Mucosa of descending colon (tissue), 3 donors: Measurements from ENCODE around the gene HOXC9. TPM values are rescaled to one million over a fixed set of nuclear protein-coding genes. Genes with fewer than 3 reads are reported as not detected.

ENCODE experiments used
- ATAC-seq: fragments of 200-7000 bp; cut with Tn5 transposase; one replicate; pipeline ENCODE4 v1.9.1; 2020; ENCODE audit warnings: mild to moderate bottlenecking, moderate library complexity
- DNase-seq, 3 donors: peaks; one replicate each; pipeline ENCODE4 v3.0.0-alpha.2; 2020
- H3K36me3 ChIP-seq: fragments of 200-600 bp; one replicate; pipeline ENCODE4 v1.8.0; 2021; ENCODE audit warnings: low read depth, mild to moderate bottlenecking
- H3K4me1 ChIP-seq: fragments of 200-600 bp; one replicate; pipeline ENCODE4 v1.8.0; 2021; ENCODE audit warnings: low read depth, mild to moderate bottlenecking
- H3K4me3 ChIP-seq: fragments of 200-600 bp; one replicate; pipeline ENCODE4 v1.8.0; 2021; ENCODE audit warnings: mild to moderate bottlenecking
- H3K9me3 ChIP-seq: fragments of 200-600 bp; one replicate; pipeline ENCODE4 v1.8.0; 2021; ENCODE audit warnings: mild to moderate bottlenecking
- intact Hi-C, 2 donors: fragments of 100-400 bp; cut with DNase I in 1 of 2; cut with micrococcal nuclease in 1 of 2; formaldehyde crosslinking; loops; one replicate each; pipeline versions ENCODE4 v1.11.0 to v1.11.1; 2022; cut with DNase I, micrococcal nuclease
- total RNA-seq, 3 donors: library from RNA; stranded (reverse); fragmentation: NEBNext Ultra II Directional in 2 of 3; extraction: Animal tissue kit (Norgen Biotek cat#: 25700) in 2 of 3; gene quantifications; one replicate each; pipeline versions ENCODE4 v1.2.1 to v1.2.4, GENCODE V29; 2021 to 2023
- TF ChIP-seq, protein P1 (sequence below): fragments of 200-600 bp; IDR thresholded peaks from one replicate; pipeline ENCODE4 v1.8.0; 2022; ENCODE audit warnings: antibody characterized with exemption, mild to moderate bottlenecking
- donor health status: DM: no; HTN: no; CAD: no; lungs with moderate emphysema.
- donor health status: DM: no; HTN: no; CAD: no.
- donor health status: DM: no; HTN: yes; CAD: no.

HOXC9 gene
- total RNA-seq, 3 donors from 2014 or later: not detected

- H3K9me3 ChIP-seq: no peaks in the 10 kb centered on the region
- intact Hi-C loops: no loop called here
- H3K36me3 ChIP-seq: no peaks in the 10 kb centered on the region
- H3K4me1 ChIP-seq: peaks cover 11% of the 10 kb centered on the region
- no peak for ATAC-seq
- no peak for DNase-seq
- H3K4me3 ChIP-seq: no peak overlapping the region
- TF ChIP-seq, protein P1, sequence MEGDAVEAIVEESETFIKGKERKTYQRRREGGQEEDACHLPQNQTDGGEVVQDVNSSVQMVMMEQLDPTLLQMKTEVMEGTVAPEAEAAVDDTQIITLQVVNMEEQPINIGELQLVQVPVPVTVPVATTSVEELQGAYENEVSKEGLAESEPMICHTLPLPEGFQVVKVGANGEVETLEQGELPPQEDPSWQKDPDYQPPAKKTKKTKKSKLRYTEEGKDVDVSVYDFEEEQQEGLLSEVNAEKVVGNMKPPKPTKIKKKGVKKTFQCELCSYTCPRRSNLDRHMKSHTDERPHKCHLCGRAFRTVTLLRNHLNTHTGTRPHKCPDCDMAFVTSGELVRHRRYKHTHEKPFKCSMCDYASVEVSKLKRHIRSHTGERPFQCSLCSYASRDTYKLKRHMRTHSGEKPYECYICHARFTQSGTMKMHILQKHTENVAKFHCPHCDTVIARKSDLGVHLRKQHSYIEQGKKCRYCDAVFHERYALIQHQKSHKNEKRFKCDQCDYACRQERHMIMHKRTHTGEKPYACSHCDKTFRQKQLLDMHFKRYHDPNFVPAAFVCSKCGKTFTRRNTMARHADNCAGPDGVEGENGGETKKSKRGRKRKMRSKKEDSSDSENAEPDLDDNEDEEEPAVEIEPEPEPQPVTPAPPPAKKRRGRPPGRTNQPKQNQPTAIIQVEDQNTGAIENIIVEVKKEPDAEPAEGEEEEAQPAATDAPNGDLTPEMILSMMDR: no peak
Observed at GRCh38 chr12:54015018-54015931, 15.3 kb downstream of the HOXC9 start.

DNA sequence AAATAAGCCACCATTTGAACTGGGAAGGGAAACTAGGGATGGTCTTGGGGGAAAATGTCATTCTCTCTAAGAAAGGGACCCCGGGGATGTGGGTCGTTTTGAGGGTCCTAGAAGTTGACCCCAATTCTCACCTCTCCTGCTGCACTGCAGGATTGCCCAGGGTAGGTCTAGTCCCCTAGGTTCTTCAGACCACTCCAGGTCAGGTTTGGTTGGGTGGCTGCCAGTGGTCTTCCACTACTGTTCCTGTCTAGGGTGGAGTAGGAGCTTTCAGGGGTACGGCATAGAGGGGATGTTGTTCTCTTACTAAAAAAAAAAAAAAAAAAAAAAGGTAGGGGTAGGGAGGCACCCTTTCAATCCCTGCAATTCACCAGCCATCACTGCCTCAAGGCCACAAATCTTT, 16.1 kb downstream of the HOXC9 start:
- ATAC-seq: no peak
- H3K36me3 ChIP-seq: no peaks in the 10 kb centered on the region
- no peak for DNase-seq
- no peaks in the 10 kb centered on the region for H3K9me3 ChIP-seq
- TF ChIP-seq, protein P1: no peak
- peaks cover 11% of the 10 kb centered on the region for H3K4me1 ChIP-seq
- no peak overlapping the region for H3K4me3 ChIP-seq
- intact Hi-C loops: no loop called here

DNA sequence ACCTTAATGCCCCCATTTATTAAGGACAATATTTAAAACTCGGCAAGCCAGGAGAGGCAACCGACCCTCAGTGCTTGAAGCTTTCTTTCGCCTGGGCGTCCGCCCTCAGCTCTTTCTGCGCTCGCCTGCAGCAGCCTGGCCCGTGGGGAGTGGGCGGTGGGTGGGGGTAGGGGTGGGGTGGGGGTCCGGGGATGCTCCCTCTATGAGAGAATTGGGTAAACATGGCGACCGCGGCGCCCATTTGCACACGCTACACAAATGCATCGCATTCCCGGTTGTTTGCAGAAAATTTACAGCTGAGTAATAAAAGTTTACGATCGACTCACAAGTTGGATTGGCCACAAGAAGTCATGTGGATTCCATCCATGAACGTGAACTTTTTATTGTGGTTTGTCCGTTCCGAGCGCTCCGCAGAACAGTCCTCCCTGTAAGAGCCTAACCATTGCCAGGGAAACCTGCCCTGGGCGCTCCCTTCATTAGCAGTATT, 16.6 kb downstream of the HOXC9 start:
- no peaks in the 10 kb centered on the region for H3K36me3 ChIP-seq
- peak in 1 of 3 donors; percentile 48 for DNase-seq

GRCh38 chr12:54017027-54017788, 17.2 kb downstream of the HOXC9 start:
- Histone ChIP-seq H3K36me3 (no peaks in the 10 kb centered on the region), H3K9me3 (no peaks in the 10 kb centered on the region), H3K4me1 (peaks cover 6% of the 10 kb centered on the region), H3K4me3 (no peak overlapping the region)
- no peak for DNase-seq
- peak; percentile 35 for ATAC-seq
- intact Hi-C loops: no loop called here
- TF ChIP-seq, protein P1: no peak

More for the DNA sequence above, 16.6 kb downstream of the HOXC9 start:
- intact Hi-C loops: no loop called here
- no peak overlapping the region for H3K4me3 ChIP-seq
- TF ChIP-seq, protein P1: no peak
- H3K9me3 ChIP-seq: no peaks in the 10 kb centered on the region
- ATAC-seq: peak; percentile 73
- peaks cover 8% of the 10 kb centered on the region for H3K4me1 ChIP-seq

GRCh38 chr12:54017878-54018467, 18.0 kb downstream of the HOXC9 start:
- intact Hi-C loops: no loop called here
- ATAC-seq (peak; percentile 76), DNase-seq (peak; percentile 53 to 79 (median 71))
- no peak overlapping the region for H3K4me3 ChIP-seq
- no peaks in the 10 kb centered on the region for H3K36me3 ChIP-seq
- TF ChIP-seq, protein P1: no peak
- H3K9me3 ChIP-seq: no peaks in the 10 kb centered on the region
- H3K4me1 ChIP-seq: peaks cover 6% of the 10 kb centered on the region
